HCT116 (cell line): ENCODE results near the gene WLS.

Experiments
- EZH2phosphoT487 ChIP-seq: fragments of 200-600 bp; IDR thresholded peaks from 2 replicates; pipeline ENCODE4 v1.6.1; 2018; ENCODE audit warnings: antibody characterized with exemption, borderline replicate concordance
- JUND ChIP-seq: IDR thresholded peaks from 2 replicates; pipeline ENCODE4 v1.6.1; 2012
- POLR2AphosphoS5 ChIP-seq: IDR thresholded peaks from 2 replicates; pipeline ENCODE4 v1.6.1; 2011; ENCODE audit warnings: mild to moderate bottlenecking, low read depth, low read length, moderate library complexity
- ZNF274 ChIP-seq: fragments of 200-500 bp; sonication (Bioruptor generic); IDR thresholded peaks from 2 replicates; pipeline ENCODE4 v1.6.1; 2014; ENCODE audit warnings: mild to moderate bottlenecking, low read depth, low read length, inconsistent platforms
- TF ChIP-seq, protein P1 (sequence below): IDR thresholded peaks from 2 replicates; pipeline ENCODE4 v1.6.1; 2012
- TF ChIP-seq, protein P2 (sequence below), 3 experiments: fragments of 200-600 bp in 1 of 3; sonication (generic) in 1 of 3; IDR thresholded peaks in 2 of 3; conservative IDR thresholded peaks in 1 of 3; 2 replicates each; pipeline ENCODE4 v1.5.1; 2012 to 2017; ENCODE audit warnings: low read depth in 2 of 3, low read length in 2 of 3, antibody characterized with exemption in 1 of 3, borderline replicate concordance in 1 of 3, control low read depth in 1 of 3, mild to moderate bottlenecking in 1 of 3, mixed read lengths in 1 of 3, mixed run types in 1 of 3, moderate library complexity in 1 of 3; ENCODE audit not compliant: insufficient read depth in 1 of 3
- TF ChIP-seq, protein P3 (sequence below): IDR thresholded peaks from 2 replicates; pipeline ENCODE4 v1.6.1; 2011; ENCODE audit warnings: mild to moderate bottlenecking, low read length, moderate library complexity; ENCODE audit not compliant: insufficient replicate concordance; ENCODE audit errors: extremely low read depth

DNA sequence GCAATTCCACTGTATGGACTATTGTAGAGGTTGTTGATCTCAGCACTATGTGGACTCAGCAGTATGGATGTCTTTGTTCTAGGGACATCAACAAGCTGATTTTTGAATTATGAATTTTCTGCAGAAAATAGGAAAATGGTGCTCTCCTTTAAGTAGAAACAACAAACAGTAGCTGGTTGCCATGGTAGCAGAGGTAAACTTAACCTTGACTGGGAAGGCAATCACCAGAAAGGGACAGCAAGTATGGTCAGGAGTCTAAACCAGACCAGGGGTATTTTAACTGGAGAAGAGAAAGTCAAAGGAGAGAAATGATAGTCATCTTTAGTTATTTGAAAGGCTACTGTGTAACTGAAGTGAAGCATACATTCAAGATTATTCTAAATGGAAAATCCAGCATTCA is 22.3 kb downstream of the WLS start:
- TF ChIP-seq, protein P1, sequence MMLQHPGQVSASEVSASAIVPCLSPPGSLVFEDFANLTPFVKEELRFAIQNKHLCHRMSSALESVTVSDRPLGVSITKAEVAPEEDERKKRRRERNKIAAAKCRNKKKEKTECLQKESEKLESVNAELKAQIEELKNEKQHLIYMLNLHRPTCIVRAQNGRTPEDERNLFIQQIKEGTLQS = no peak
- TF ChIP-seq, protein P2, sequence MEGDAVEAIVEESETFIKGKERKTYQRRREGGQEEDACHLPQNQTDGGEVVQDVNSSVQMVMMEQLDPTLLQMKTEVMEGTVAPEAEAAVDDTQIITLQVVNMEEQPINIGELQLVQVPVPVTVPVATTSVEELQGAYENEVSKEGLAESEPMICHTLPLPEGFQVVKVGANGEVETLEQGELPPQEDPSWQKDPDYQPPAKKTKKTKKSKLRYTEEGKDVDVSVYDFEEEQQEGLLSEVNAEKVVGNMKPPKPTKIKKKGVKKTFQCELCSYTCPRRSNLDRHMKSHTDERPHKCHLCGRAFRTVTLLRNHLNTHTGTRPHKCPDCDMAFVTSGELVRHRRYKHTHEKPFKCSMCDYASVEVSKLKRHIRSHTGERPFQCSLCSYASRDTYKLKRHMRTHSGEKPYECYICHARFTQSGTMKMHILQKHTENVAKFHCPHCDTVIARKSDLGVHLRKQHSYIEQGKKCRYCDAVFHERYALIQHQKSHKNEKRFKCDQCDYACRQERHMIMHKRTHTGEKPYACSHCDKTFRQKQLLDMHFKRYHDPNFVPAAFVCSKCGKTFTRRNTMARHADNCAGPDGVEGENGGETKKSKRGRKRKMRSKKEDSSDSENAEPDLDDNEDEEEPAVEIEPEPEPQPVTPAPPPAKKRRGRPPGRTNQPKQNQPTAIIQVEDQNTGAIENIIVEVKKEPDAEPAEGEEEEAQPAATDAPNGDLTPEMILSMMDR (IDR thresholded peaks at IDR 0.05 in 2 of 3, conservative IDR thresholded peaks at IDR 0.05 in 1 of 3; ENCODE audit: borderline replicate concordance in 1 of 3, insufficient read depth in 1 of 3, low read depth in 2 of 3, low read length in 2 of 3) = no peak
- TF ChIP-seq ZNF274 (no peak), EZH2phosphoT487 (no peak), POLR2AphosphoS5 (no peak), JUND (no peak)
- TF ChIP-seq, protein P3, sequence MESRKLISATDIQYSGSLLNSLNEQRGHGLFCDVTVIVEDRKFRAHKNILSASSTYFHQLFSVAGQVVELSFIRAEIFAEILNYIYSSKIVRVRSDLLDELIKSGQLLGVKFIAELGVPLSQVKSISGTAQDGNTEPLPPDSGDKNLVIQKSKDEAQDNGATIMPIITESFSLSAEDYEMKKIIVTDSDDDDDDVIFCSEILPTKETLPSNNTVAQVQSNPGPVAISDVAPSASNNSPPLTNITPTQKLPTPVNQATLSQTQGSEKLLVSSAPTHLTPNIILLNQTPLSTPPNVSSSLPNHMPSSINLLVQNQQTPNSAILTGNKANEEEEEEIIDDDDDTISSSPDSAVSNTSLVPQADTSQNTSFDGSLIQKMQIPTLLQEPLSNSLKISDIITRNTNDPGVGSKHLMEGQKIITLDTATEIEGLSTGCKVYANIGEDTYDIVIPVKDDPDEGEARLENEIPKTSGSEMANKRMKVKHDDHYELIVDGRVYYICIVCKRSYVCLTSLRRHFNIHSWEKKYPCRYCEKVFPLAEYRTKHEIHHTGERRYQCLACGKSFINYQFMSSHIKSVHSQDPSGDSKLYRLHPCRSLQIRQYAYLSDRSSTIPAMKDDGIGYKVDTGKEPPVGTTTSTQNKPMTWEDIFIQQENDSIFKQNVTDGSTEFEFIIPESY = no peak
